Keratinocyte (primary cell): ENCODE data around the gene DMAC2. TPM values are rescaled to one million over a fixed set of nuclear protein-coding genes. Genes with fewer than 3 reads are reported as not detected.

Source experiments
- DNase-seq: peaks from one replicate; pipeline ENCODE4 v3.0.0-alpha.2; 2011; ENCODE audit warnings: low read depth, missing footprints, low spot score
- FAIRE-seq: peaks from 2 replicates; lab custom pipeline; 2011; peaks lifted over from hg19 to GRCh38; lab: Jason Lieb, UNC
- H2AFZ ChIP-seq: 2 replicates; pipeline ENCODE4 v1.6.0; 2012; ENCODE audit warnings: low read length, control low read depth, inconsistent platforms; ENCODE audit not compliant: control insufficient read depth
- H3K27ac ChIP-seq: 2 replicates; pipeline ENCODE4 v1.5.1; 2011; ENCODE audit warnings: low read length; ENCODE audit not compliant: control insufficient read depth, insufficient read depth
- H3K27me3 ChIP-seq: 3 replicates; pipeline ENCODE4 v1.6.0; 2011; ENCODE audit warnings: low read length; ENCODE audit not compliant: control insufficient read depth, insufficient read depth; ENCODE audit errors: extremely low read depth
- H3K36me3 ChIP-seq, 2 experiments: 2 replicates in 1 of 2; 3 replicates in 1 of 2; pipeline ENCODE4 v1.5.1; 2011; ENCODE audit warnings: low read length in 2 of 2, mild to moderate bottlenecking in 1 of 2; ENCODE audit not compliant: control insufficient read depth in 2 of 2, insufficient read depth in 2 of 2; ENCODE audit errors: extremely low read depth in 1 of 2
- H3K4me1 ChIP-seq: 3 replicates; pipeline ENCODE4 v1.5.1; 2011; ENCODE audit warnings: low read length; ENCODE audit not compliant: control insufficient read depth, insufficient read depth; ENCODE audit errors: extremely low read depth
- H3K4me2 ChIP-seq: 3 replicates; pipeline ENCODE4 v1.6.0; 2011; ENCODE audit warnings: low read depth, low read length; ENCODE audit not compliant: control insufficient read depth, insufficient read depth; ENCODE audit errors: extremely low read depth
- H3K4me3 ChIP-seq, 3 experiments: fragments of 200-600 bp in 1 of 3; sonication (generic) in 1 of 3; 2 replicates in 2 of 3; 3 replicates in 1 of 3; pipeline ENCODE4 v1.5.1; 2011 to 2016; ENCODE audit warnings: low read length in 3 of 3, mild to moderate bottlenecking in 3 of 3, control low read depth in 2 of 3, inconsistent platforms in 1 of 3, low read depth in 1 of 3, mixed read lengths in 1 of 3, mixed run types in 1 of 3, moderate library complexity in 1 of 3; ENCODE audit not compliant: control insufficient read depth in 2 of 3, insufficient read depth in 2 of 3; ENCODE audit errors: extremely low read depth in 1 of 3
- H3K79me2 ChIP-seq: 2 replicates; pipeline ENCODE4 v1.6.0; 2012; ENCODE audit warnings: low read length; ENCODE audit not compliant: control insufficient read depth, insufficient read depth
- H3K9ac ChIP-seq: 3 replicates; pipeline ENCODE4 v1.6.0; 2011; ENCODE audit warnings: low read length; ENCODE audit not compliant: control insufficient read depth, insufficient read depth; ENCODE audit errors: extremely low read depth
- H3K9me1 ChIP-seq: 3 replicates; pipeline ENCODE4 v1.6.0; 2011; ENCODE audit warnings: low read length; ENCODE audit not compliant: control insufficient read depth, insufficient read depth; ENCODE audit errors: extremely low read depth
- H3K9me3 ChIP-seq: 2 replicates; pipeline ENCODE4 v1.5.1; 2012; ENCODE audit warnings: low read depth, low read length; ENCODE audit not compliant: control insufficient read depth
- H4K20me1 ChIP-seq: 3 replicates; pipeline ENCODE4 v1.6.0; 2011; ENCODE audit warnings: low read length; ENCODE audit not compliant: control insufficient read depth, insufficient read depth; ENCODE audit errors: extremely low read depth
- CTCF ChIP-seq, 3 experiments: IDR thresholded peaks in 1 of 3; conservative IDR thresholded peaks in 1 of 3; optimal IDR thresholded peaks in 1 of 3; 2 replicates in 2 of 3; 3 replicates in 1 of 3; pipeline versions ENCODE3 to v1.5.1; 2011; ENCODE audit warnings: low read length in 3 of 3, mild to moderate bottlenecking in 3 of 3, moderate library complexity in 2 of 3, control low read depth in 1 of 3, inconsistent platforms in 1 of 3; ENCODE audit not compliant: insufficient read depth in 2 of 3; ENCODE audit errors: extremely low read depth in 1 of 3
- EZH2 ChIP-seq: IDR thresholded peaks from one replicate; pipeline ENCODE4 v1.6.1; 2012; ENCODE audit warnings: inconsistent platforms, mild to moderate bottlenecking, low read length, moderate library complexity
- dilution Hi-C: fragments of 300-500 bp; cut with MboI; formaldehyde crosslinking; loops from one replicate; pipeline ENCODE4 v1.7.0; 2020; ENCODE audit warnings: low sequenced_read_pairs; ENCODE audit not compliant: extremely low pct_ligation_motif_present
- polyA plus RNA-seq, 5 experiments: library from polyadenylated mRNA; depleted of rRNA in 3 of 5; stranded (reverse) in 3 of 5; stranded (forward) in 1 of 5; unstranded in 1 of 5; fragments of >200 nt; gene quantifications; 1 replicate in 1 of 5; 2 replicates in 3 of 5; 3 replicates in 1 of 5; pipeline versions ENCODE4 v1.2.1 to v1.2.3, GENCODE V29; 2011 to 2012; ENCODE audit warnings: missing spikeins in 2 of 5, low read depth in 1 of 5, low replicate concordance in 1 of 5

DMAC2 gene
- polyA plus RNA-seq, 1 donor (not counting 4 experiments of a cell fraction or from before 2014, with no cell fraction given), result 45.3 TPM

GRCh38 chr19:41397086-41398049 lies 42.3 kb downstream of the DMAC2 start, which contains the start of the genes BCKDHA and EXOSC5:
Gene BCKDHA (plus strand): TSS chr19:41397818. CDS start chr19:41397828, 10 bp downstream.
Gene EXOSC5 (minus strand): TSS chr19:41397359. CDS start chr19:41397328, 31 bp downstream.
- H3K4me3 ChIP-seq, result peak within 1 kb of the TSS; percentile 82 to 100 (median 100)
- DNase-seq, result peak; percentile 96
- peaks cover 27% of the 10 kb centered on the region for H3K79me2 ChIP-seq
- peak within 1 kb of the TSS; percentile 100 for H3K4me2 ChIP-seq
- H3K27me3 ChIP-seq, result no peaks in the 10 kb centered on the region
- dilution Hi-C loops, result no loop called here
- no peaks in the 10 kb centered on the region for H4K20me1 ChIP-seq
- H3K9me1 ChIP-seq, result no peaks in the 10 kb centered on the region
- H2AFZ ChIP-seq, result peak within 1 kb of the TSS; percentile 97
- peak within 1 kb of the TSS; percentile 100 for H3K27ac ChIP-seq
- H3K9ac ChIP-seq, result peak within 1 kb of the TSS; percentile 99
- H3K36me3 ChIP-seq, result no peaks in the 10 kb centered on the region
- H3K9me3 ChIP-seq, result no peaks in the 10 kb centered on the region
- TF ChIP-seq EZH2 (no peak), CTCF (optimal IDR thresholded peaks at IDR 0.05 in 1 of 3, IDR thresholded peaks at IDR 0.05 in 1 of 3, conservative IDR thresholded peaks at IDR 0.05 in 1 of 3; ENCODE audit: extremely low read depth in 1 of 3, insufficient read depth in 2 of 3, low read length in 3 of 3) (no peak)
- peaks cover 13% of the 10 kb centered on the region for H3K4me1 ChIP-seq
- peak; percentile 85 for FAIRE-seq

GRCh38 chr19:41395355-41395754 lies 44.4 kb downstream of the DMAC2 start:
- Histone ChIP-seq H3K9me3 (no peaks in the 10 kb centered on the region), H3K79me2 (peaks cover 27% of the 10 kb centered on the region), H3K9ac (no peak overlapping the region), H3K4me3 (no peak overlapping the region), H3K4me2 (no peak overlapping the region), H4K20me1 (no peaks in the 10 kb centered on the region), H3K9me1 (no peaks in the 10 kb centered on the region), H3K36me3 (peaks cover 7 to 10% of the 10 kb centered on the region in 2 experiments), H3K27ac (no peak overlapping the region), H2AFZ (no peak overlapping the region), H3K4me1 (peaks cover 13% of the 10 kb centered on the region), H3K27me3 (no peaks in the 10 kb centered on the region)
- DNase-seq, result no peak
- dilution Hi-C loops, result no loop called here
- FAIRE-seq, result no peak
- no peak for TF ChIP-seq CTCF (optimal IDR thresholded peaks at IDR 0.05 in 1 of 3, IDR thresholded peaks at IDR 0.05 in 1 of 3, conservative IDR thresholded peaks at IDR 0.05 in 1 of 3; ENCODE audit: extremely low read depth in 1 of 3, insufficient read depth in 2 of 3, low read length in 3 of 3)
- TF ChIP-seq EZH2, result no peak
